Gastroesophageal sphincter (tissue), 3 donors: ENCODE measurements around the gene CYP3A4.

ENCODE experiments used
- CTCF ChIP-seq, 4 experiments: fragments of 200-600 bp in 2 of 4; fragments of 450-650 bp in 2 of 4; sonication (generic) in 1 of 4; IDR thresholded peaks; one replicate each; pipeline ENCODE4 v1.5.1; 2017 to 2019; ENCODE audit warnings: antibody characterized with exemption in 4 of 4, mild to moderate bottlenecking in 2 of 4, moderate library complexity in 2 of 4
- POLR2A ChIP-seq, 2 donors: fragments of 450-650 bp; IDR thresholded peaks; one replicate each; pipeline ENCODE4 v1.6.1; 2017; ENCODE audit warnings: antibody characterized with exemption in 2 of 2, mild to moderate bottlenecking in 2 of 2, moderate library complexity in 1 of 2
- POLR2AphosphoS5 ChIP-seq: sonication (generic); formaldehyde crosslinking; IDR thresholded peaks from one replicate; pipeline ENCODE4 v1.6.1; 2017; ENCODE audit warnings: antibody characterized with exemption

GRCh38 chr7:99778880-99779279 is 5.1 kb downstream of the CYP3A4 start:
- TF ChIP-seq POLR2A (IDR thresholded peaks at IDR 0.05) (no peak), CTCF (IDR thresholded peaks at IDR 0.05) (no peak), POLR2AphosphoS5 (no peak)
